ENCODE data around the gene DNAJC8. TPM values are rescaled to one million over a fixed set of nuclear protein-coding genes. Genes with fewer than 3 reads are reported as not detected.

The DNAJC8 gene
- polyA plus RNA-seq, 1 of the 3 experiments (the other 2 are of a cell fraction): 50.9 TPM

- no peak for TF ChIP-seq TEAD4 (IDR thresholded peaks at IDR 0.05; ENCODE audit: borderline replicate concordance, insufficient read depth)
Measured at GRCh38 chr1:28257736-28258135, 24.9 kb upstream of the DNAJC8 start (continued).

GRCh38 chr1:28256197-28256827 lies 23.5 kb upstream of the DNAJC8 start:
- Histone ChIP-seq H3F3A (replicated peaks; ENCODE audit: insufficient read depth) (no peaks in the 10 kb centered on the region), H3K9me2 (no peaks in the 10 kb centered on the region), H3K4me3 (ENCODE audit: low read depth in 2 of 2, low read length in 1 of 2) (no peak overlapping the region), H3K4me1 (ENCODE audit: control insufficient read depth in 1 of 2, insufficient read depth in 2 of 2, low read depth in 1 of 2, low read length in 1 of 2) (peaks cover 8 to 10% of the 10 kb centered on the region in 2 experiments; a peak in 1 of 4 replicates), H3K36me3 (replicated peaks in 1 of 2; ENCODE audit: control insufficient read depth in 1 of 2, insufficient read depth in 2 of 2, low read length in 1 of 2) (no peaks in the 10 kb centered on the region), H3K27me3 (ENCODE audit: insufficient read depth) (no peaks in the 10 kb centered on the region), H3K27ac (ENCODE audit: low read depth in 2 of 2, low read length in 1 of 2) (no peak overlapping the region), H2AFZ (ENCODE audit: low read depth) (no peak overlapping the region), H4K20me1 (ENCODE audit: insufficient read depth) (peaks cover 8% of the 10 kb centered on the region), H3K79me2 (ENCODE audit: insufficient read depth) (peaks cover 18% of the 10 kb centered on the region), H3K9ac (no peak overlapping the region), H3K4me2 (no peak overlapping the region), H3K9me3 (no peaks in the 10 kb centered on the region)
- 72% methylated on average over 6 of the region's 6 CpGs for WGBS (ENCODE audit: low lambda C conversion rate)
- no peak for TF ChIP-seq CTCF (IDR thresholded peaks at IDR 0.05)
- no peak for TF ChIP-seq TAF1 (IDR thresholded peaks at IDR 0.05; ENCODE audit: borderline replicate concordance, low read depth, low read length)
- TF ChIP-seq YY1 (IDR thresholded peaks at IDR 0.05; ENCODE audit: low read depth): no peak
- no peak for TF ChIP-seq FOXM1 (IDR thresholded peaks at IDR 0.05; ENCODE audit: low read depth)
- no peak for TF ChIP-seq PBX3 (IDR thresholded peaks at IDR 0.05)
- no peak for TF ChIP-seq EZH2phosphoT487 (IDR thresholded peaks at IDR 0.05; ENCODE audit: borderline replicate concordance, low read depth)
- no peak for TF ChIP-seq RCOR1 (IDR thresholded peaks at IDR 0.05; ENCODE audit: low read length)
- TF ChIP-seq SIN3A (IDR thresholded peaks at IDR 0.05; ENCODE audit: borderline replicate concordance, low read depth, low read length): no peak
- no peak for TF ChIP-seq MXI1 (IDR thresholded peaks at IDR 0.05; ENCODE audit: low read depth, low read length)
- no peak for TF ChIP-seq USF2 (IDR thresholded peaks at IDR 0.05; ENCODE audit: borderline replicate concordance, low read depth, low read length)
- TF ChIP-seq ZBTB33 (IDR thresholded peaks at IDR 0.05; ENCODE audit: borderline replicate concordance, low read depth): no peak
- no peak for TF ChIP-seq EP300 (IDR thresholded peaks at IDR 0.05; ENCODE audit: borderline replicate concordance in 1 of 2, low read depth in 1 of 2, low read length in 1 of 2)
- TF ChIP-seq NFIC (IDR thresholded peaks at IDR 0.05; ENCODE audit: borderline replicate concordance): no peak
- no peak for TF ChIP-seq REST (IDR thresholded peaks at IDR 0.05; ENCODE audit: low read depth, low read length)
- TF ChIP-seq TEAD4 (IDR thresholded peaks at IDR 0.05; ENCODE audit: borderline replicate concordance, insufficient read depth): no peak
- TF ChIP-seq TCF12 (IDR thresholded peaks at IDR 0.05): no peak
- TF ChIP-seq RAD21 (IDR thresholded peaks at IDR 0.05; ENCODE audit: low read length): no peak
- TF ChIP-seq FOXJ3 (CRISPR knock-in tag; IDR thresholded peaks at IDR 0.05): no peak
- POLR2A ChIA-PET: no interaction called here
- no peak for DNase-seq
- CTCF ChIA-PET: interaction anchor here (0.7 to 2.9 kb wide), 3 partner anchors 9 to 282 kb away, joined by 3 to 36 read pairs (median 3); no protein-coding TSS in a partner anchor
